GM19351 (cell line): Measurements from ENCODE around the gene TBX10.
"Not testable (repeated sequence)": the region's sequence is repeated elsewhere in the genome, so short reads cannot be mapped to it uniquely, and the experiment has no call there.

Experiments
- ATAC-seq: cut with Tn5 transposase; IDR thresholded peaks from one replicate; pipeline ENCODE4 v1.9.1; 2021; ENCODE audit warnings: mild to moderate bottlenecking, moderate library complexity; ENCODE audit not compliant: unreplicated experiment

The TBX10 gene

DNA sequence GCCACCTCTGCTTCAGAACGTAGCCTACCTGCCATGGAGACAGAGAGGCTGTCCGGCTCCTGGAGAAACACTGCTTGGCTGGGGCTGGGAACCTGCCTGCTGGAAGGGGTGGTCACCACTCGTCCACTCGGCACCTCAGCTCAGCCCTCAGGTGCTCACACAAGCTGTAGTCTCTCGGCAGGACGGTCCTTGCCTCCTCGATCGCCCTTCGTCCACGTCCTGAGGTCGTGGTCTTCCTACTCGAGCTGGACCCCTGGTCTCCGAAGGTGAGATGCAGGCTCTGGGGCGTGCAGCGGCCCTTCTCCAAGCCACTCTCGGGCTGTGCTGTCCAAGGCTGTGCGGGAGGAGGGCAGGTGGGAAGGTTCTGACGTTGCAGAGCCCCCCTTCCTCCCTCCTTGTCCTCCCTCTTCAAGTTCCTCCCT, at the start of gene TBX10:
TSS of gene TBX10 (minus strand) at position 326 of the 422 bp plus-strand sequence. CDS start at position 35, 291 bp downstream.
- no peak for ATAC-seq

DNA sequence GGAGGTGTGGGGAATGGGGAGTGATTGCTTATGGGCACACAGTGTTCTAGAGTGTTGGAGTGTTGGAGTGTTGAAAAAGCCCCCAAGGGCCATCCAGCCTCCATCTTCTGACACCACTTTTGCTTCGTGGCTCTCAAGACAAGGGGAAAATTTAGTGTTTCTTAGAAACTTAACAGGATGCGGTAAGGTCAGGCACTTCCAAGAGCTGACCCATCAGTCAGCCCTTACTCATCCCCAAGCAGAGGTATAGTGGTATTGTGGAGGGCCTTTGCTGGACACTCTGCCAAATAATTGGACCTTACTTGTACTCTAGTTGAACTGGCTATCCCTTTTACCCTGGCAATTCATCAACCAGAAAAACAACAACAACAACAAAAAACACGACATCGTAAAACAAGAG, 49.6 kb upstream of the TBX10 start:
- ATAC-seq = no peak

DNA sequence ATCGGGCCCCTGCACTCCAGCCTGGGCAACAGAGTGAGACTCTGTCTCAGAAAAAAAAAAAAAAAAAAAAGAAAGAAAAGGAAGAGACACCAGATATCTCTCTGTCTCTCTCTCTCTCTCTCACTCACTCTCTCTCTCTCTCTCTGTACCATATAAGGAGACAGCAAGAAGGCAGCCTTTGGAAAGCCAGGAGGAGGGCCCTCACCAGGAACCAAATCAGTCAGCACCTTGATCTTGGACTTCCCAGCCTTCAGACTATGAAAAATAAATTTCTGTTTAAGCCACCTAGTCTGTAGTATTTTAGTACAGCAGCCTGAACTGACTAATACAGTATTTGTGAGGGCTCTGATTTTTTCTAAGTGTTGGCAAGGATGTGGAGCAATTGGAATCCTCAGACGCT, 48.4 kb upstream of the TBX10 start:
- no peak for ATAC-seq

DNA sequence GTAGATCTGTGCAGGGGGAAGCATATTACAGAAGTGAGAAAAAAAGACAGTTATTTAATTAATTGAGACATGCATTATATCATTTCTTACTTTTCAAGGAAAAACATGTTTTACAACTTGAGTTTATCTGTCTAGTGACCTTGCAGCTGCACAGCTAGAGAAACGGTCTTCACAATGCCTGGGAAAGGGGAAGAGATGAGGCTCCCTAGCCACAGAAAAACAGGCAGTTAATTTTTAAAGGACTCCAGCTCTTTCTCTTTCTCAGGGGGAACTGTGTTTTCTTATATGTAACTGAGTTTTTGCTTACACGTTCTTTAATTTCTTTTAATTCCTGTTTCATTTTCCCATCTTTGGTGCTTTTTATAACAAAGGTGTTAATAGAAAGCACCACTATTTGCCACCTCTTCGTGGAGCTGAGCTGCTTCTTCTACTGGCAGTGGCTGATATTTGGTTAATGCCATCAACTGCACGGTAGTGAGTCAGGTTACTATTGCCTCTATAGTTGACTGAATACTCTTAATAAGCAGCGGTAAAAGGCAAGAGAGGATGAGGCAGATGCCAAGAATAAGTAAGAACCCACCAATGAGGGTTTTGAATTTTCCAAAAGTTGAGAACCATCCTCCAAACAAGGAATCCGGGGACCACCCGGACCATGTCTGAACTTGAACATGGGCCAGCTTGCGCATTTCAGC, 46.2 kb upstream of the TBX10 start:
- not testable (repeated sequence) for ATAC-seq

DNA sequence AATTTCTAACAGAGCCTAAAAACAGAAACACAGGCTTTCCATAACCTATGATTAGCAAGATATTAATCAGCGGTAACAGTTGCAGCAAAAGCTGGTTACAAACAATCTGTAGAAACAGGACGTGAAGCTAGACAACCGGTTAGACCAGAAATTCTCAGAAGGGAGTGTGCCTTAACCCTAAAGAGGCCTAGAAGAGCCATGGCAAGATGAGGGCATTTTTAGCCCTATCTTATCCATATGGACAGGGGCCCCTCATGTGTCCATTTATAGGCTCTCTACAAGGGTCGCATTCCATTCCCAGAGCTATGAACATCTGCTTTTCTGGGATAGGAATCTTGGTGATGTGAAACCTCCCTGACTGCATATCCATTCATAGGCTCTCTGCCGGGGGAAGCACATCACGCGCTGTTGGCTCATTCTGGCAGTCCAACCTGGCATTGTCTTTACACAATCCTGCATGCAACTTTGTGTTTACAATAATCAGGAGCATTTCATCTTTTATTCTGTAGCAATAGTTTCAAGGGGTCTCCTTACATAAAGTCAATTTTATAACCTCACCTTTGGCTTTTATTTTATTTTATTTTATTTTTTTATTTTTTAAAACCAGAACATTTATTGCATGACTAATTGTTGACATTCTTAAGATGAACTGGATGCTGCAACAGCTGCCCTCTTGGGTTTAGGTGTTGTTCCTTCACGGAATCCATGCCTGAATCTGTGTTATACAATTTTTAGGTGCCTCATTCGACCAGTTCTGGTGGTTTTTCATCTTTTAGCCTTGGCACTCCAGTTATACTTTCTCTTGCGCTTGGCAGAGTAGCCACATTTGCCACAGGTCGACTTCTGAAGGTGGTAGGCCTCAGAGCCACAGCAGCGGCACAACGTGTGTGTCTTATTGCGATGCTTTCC, 42.8 kb upstream of the TBX10 start:
- ATAC-seq = not testable (repeated sequence)

DNA sequence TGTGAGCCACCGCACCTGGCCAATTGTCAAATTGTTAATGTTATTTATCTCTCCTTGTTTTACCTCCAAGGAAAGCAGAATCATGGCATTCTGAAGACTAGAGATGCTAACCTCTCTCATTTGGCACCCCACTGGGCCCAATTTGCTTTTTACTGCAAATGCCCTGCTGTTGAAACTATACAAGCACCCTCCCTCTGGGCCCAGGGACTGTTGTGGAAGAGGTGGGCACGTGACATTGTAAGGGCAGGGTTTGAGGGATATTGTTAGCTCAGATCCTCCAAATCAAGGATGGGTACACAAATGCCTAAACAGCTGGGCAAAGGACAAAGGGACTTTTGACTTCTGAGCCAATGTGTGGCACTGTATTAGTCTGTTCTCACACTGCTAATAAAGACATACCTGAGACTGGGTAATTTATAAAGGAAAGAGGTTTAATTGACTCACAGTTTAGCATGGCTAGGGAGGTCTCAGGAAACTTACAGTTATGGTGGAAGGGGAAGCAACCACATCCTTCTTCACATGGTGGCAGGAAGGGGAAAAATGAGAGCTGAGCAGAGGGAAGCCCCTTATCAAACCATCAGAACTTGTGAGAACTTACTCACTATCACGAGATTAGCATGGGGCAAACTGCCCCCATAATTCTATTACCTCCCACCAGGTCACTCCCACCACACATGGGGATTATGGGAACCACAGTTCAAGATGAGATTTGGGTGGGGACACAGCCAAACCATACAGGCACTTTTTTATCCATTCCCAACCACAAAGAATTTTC, 41.3 kb upstream of the TBX10 start:
- no peak for ATAC-seq

DNA sequence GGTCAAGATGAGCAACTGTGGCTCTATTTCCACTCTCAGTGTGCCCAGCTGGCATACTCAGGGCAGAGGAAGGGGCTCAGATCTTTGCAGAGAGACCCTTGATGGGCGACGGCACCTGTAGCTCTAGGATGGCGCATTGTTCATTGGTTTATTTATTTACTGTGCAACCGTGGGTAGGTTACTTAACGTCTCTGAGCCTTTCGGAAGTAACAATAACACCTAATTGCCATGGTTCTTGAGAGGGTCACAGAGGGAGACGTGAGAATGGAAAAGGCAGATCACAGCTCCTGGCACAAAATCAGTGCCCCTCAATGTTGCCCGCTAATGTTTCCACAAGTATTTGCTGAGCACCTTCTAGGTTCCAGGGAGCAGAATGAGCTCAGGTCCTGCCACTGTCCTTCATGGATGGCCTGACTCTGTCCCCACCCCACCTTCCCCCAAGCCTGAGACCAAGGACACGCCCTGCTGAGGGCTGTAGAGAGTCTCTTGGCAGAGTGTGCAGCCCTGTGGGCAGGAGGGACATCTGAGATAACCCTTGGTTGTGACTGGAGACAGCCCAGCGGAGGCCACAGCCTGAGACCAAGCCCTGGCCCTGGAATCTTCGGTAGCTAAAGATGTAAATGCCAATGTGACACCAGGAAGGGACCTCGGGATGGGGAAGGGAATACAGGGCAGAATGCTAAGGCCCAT, 35.6 kb upstream of the TBX10 start:
- ATAC-seq = no peak

DNA sequence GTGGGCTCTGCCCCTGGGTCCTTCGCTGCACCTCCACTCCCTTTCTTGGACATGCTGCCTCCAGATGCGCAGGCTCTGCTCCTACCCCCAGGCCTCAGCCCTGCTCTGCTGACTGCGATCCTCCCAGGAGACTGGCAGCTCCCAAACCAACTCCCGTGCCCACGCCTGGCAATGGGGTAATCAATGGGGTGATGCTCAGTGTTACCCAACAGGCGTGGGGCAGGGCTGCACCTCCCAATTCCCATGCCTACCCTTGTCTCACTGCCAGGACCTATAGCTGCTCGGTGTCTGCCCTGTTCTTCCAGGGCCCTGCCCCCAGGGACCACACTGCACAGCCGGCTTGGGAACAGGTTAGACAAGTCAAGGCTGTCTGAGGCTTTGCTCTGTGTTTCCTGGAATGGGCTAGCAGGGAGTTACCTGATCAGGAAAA, 34.9 kb upstream of the TBX10 start, which contains the start of gene ALDH3B2:
TSS of gene ALDH3B2 (minus strand) at position 182 of the 430 bp plus-strand sequence. CDS start 7,688 bp downstream, outside the sequence.
- ATAC-seq = no peak

DNA sequence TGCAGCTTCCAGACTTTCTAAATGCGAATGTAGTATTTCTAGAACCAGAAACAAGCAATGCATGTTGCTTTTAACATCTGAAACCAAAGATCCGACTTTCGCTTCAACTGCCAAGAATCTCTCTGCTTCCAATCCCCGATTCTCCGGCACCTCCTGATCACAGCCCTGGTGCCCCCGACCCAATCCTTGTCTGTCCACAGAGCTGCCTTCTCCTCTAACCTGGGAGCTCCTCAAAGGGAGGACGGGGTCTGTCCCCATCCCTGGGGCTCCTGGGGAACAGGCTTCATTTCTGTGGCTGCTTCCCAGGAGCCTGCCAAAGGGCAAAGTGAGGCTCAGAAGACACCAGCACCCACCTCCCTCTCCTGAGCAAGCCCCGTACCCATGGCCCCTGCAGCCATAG, 34.3 kb upstream of the TBX10 start:
- no peak for ATAC-seq

DNA sequence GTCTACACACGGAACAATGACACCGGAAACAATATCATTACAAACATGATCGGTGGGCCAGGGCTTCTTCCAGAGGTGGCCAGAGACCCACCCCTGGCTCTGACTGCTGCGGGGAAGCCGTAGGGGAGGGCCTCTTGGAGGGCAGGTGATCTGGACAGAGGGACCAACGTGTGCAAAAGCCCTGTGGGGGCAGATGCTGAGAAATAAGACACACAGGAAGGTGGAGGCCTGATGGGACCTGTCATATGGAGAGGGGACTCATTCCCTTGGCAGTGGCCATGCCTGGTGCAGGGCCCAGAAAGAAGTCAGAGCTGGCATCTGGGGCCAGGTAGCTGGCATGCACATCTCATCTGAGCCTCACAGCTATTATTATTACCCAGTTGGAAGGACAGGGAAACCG, 33.8 kb upstream of the TBX10 start:
- no peak for ATAC-seq

DNA sequence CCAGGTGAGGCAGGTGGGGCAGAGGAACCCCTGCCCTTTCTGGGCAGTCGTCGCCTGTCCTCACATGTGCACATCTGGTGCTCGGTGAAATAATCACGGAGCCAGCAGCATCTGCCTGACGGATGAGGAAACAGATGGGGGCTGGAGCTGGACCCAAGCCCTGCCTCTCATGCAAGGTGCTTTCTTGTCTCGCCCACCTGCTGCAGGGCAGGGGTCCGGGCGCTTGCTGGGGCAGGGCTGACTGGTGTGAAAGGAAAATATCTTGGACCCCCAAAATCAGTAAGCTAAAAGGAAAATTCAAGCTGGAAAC, 31.6 kb upstream of the TBX10 start:
- ATAC-seq = no peak

DNA sequence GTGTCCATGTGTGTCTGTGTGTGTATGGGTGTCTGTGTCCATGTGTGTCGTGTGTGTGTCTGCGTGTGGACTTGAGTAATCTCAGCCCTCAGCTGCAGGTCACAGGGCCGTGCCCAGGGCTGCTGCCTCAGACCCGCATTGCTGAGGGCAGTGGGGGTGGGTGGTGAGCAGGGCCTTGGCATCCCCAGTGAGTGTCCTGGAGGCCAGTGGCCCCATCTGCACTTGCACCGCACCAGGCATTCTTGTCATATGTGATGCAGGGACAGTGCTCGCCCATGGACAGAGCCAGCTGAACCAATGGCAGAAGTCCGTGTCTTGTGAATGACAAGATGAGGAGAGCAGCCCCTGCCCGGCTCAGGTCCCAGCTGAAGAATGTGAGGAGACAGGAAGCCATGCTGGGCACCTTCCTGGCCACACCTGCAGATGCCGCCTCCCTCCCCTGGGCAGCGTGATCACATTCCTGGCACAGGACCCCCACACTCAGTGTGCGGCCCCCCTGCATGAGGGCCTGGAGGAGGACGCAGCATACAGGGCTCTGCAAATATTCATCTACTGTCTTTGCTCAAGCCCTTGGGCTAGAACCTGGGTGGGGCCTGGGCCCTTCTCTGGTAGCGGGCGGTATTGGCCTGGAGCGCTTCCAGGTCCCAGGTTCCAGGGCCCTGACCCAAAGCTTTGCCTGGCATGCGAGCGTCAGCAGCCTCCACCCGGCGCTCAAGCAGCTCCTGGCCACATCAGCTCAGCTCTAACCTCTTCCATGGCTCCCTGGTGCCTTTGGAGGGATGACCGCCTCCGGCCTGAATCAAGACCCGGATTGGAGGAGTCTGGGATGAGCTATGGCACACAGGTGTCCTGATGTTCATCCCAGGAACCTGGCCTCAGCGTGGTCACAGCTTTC, 31.0 kb upstream of the TBX10 start:
- ATAC-seq = no peak

DNA sequence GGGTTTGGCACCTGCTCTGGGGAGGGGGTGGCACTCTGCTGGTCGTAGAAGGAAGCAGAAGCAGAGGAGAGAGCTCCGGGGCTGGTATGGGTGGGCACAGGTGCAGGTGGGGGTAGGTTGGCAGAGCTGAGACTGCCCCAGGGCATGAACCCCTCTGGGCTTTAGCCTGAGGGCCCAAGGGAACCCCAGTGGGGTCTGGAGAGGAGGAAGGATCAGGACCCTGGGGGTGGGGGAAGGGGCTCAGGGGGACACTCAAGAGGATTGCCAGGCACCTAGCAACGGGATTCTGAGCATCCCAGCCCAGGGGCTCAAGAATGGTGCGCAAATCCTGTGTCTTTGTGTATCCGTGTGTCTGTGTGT, 28.6 kb upstream of the TBX10 start:
- no peak for ATAC-seq

DNA sequence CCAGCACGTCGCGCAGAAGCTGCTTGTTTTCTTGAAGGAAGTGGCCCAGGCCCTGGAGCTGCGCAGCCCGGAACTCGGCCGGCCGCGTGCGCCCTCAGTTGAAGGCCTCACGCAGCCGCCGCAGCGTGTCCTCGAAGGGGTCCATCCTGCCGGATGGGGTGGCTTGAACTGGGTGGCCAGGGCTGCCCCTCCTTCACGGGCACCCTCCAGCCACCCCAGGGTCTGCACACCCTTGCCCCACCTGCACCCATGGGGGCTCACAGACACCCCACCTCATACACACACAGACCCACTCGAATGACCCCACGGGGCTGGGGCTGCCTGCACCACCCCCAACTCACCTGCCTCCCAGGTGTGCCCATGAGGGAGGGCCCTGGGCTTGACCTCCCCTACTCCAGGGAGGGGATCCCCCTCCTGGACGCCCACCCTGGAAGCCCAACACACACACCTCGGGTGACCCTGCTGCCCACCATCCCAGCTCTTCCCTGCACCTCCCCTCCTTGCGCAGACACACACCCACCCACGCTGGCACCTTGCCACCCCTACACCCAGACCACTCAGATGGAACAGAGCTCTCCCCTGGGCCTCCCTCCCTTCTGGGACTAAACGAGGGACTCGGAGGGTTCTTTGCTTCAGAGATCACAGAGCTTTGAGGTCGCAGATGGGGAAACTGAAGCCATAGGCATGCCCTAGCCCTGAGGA, 28.1 kb upstream of the TBX10 start:
- ATAC-seq = no peak

DNA sequence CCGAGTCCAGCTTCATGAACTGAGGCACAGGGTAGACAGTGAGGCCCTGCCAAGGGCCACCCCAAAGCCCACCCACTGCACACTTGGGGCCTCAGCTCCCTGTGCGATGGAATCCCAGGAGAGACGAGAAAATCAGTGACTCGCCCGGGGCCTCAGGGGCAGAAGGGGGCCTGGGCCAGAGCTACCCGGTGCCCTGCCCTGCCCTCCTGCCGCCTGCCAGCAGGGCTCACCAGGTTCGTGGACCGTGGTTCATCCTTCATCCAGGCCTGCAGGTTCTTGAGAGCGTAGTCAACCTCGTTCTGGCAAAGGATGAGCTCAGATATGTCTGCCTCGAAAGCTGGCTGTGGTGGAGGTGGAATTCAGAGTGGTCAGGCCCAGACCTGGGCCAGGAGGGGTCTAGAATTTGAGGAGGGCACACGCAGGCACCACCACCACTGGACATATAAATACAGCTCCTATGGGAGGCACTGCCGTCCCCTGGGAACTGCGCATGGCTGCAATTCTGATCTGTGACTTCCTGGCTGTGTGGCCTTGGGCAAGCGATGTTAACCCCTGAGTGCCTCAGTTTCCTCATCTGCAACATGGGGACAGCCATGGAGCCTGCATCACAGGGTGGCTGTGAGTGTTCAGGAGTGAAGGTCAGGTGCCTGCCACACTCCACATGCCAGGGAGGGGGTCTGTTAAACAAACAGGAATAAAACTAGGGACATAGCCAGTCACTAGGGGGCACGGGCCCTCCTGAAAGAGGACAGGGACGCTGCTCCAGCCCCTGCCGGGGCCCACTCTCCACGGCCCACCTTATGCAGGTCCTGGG, 27.3 kb upstream of the TBX10 start:
- ATAC-seq = no peak

DNA sequence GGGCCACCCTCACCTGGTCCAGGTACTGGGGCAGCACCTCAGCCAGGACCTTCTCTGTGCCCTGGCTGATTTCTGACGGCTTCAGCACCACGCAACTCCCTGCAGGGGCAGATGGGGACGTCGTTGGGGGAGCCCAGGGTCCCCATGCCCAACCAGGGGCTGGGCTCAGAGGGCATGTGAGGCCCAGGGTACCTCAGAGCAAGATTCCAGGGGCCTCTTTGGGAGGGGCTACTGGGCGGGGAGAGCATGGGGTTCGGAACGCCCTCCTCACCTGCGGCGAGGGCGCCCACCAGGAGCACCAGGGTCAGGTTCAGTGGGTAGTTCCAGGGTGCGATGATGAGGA, 26.7 kb upstream of the TBX10 start:
- ATAC-seq = no peak

DNA sequence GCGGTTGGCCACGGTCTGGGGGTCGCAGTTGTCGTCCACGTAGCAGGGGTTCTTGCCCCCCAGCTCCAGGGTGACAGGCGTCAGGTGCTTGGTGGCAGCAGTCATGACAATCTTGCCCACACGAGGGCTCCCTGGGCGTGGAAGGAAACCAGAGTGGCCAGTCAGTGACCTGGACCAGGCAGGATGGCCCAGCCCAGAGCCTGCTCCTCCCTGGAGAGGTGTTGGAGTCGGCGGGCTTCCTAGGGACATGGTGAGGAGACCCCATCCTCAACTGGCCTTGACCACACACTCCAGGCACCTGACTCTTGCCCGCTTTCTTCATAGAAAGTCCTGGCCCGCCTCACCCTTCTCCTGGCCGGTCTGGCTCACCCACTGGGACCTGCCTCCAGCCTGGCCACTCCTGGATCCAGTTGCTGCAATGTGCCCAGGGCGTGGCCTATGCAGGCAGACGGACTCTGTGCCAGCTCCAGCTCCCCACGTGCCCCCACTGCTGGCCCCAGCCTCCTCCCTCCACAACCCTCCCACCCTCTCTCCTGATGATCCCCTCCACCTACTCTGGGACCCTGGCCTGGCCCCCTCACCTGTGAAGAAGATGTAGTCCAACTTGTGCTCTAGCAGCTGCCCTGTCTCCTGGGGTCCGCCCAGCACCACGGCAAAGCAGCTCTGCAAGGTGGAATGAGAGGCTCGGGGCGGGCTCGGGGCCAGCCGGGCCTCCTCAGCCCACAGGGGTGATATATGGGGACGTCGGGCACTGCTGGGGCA, 26.2 kb upstream of the TBX10 start:
- no peak for ATAC-seq
